ENCODE measurements around the gene CDC42. TPM values are rescaled to one million over a fixed set of nuclear protein-coding genes. Genes with fewer than 3 reads are reported as not detected.
"Not testable (repeated sequence)": the region's sequence is repeated elsewhere in the genome, so short reads cannot be mapped to it uniquely, and the experiment has no call there.

Gene CDC42
- total RNA-seq (376 TPM), polyA plus RNA-seq (100 to 1,000 TPM; 290 to 513 (median 434) TPM)

DNA sequence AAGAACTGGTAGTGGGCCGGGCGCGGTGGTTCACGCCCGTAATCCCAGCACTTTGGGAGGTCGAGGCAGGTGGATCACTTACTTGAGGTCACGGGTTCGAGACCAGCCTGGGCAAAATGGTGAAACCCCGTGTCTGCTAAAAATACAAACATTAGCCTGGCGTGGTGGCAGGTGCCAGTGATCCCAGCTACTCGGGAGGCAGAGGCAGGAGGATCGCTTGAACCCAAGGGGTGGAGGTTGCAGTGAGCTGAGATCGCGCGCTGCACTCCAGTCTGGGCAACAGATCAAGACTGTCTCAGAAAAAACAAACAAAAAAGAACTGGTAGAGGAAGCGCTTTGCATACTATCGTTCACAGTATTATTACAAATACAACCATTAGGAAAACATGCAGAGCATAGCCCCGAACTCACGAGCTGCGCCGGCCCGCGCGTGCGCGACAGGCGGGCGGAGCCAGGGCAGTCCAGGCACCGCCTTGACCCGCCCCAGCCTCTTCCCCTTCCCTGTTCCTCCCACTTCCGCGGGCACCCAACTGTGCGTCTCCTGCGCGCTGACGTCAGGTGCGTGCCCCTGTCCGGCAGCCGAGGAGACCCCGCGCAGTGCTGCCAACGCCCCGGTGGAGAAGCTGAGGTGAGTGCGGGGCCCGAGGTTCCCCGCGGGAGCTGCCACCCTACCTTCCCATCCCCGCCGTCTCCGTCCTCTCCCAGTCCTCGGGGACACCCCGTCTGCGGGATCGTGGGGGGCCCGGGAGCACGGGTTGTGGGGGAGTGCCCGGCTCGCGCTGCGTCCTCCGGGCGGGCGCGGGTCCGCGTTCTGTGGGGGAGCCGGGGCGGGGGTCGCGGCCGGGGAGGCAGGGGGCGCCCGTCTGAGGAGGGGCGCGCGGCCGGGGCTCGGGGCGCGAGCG lies at the start of gene CDC42:
Gene CDC42, plus strand, starts transcription at position 595 of the 902 bp plus-strand sequence. CDS start 25,770 bp downstream, outside the sequence.
- Mint-ChIP-seq H3K4me1 (peaks cover 33 to 77% (median 53%) of the 10 kb centered on the region in 4 donors), H3K9me3 (peaks cover 0 to 4% (median 1%) of the 10 kb centered on the region in 7 donors), H3K27ac (peak within 1 kb of the TSS; percentile 94 to 99 (median 98)), H3K36me3 (peaks cover 17% of the 10 kb centered on the region), H3K27me3 (peaks cover 4% of the 10 kb centered on the region), H3K4me3 (peak within 1 kb of the TSS; percentile 98 to 100 (median 99))
- Histone ChIP-seq H3K9me3 (ENCODE audit: control insufficient read depth in 2 of 2, low read length in 2 of 2) (no peaks in the 10 kb centered on the region), H3K27me3 (ENCODE audit: control insufficient read depth, insufficient read depth, low read length) (no peaks in the 10 kb centered on the region), H3K36me3 (ENCODE audit: control insufficient read depth, insufficient read depth, low read length) (peaks cover 13% of the 10 kb centered on the region), H3K4me3 (ENCODE audit: low read depth, low read length) (peak within 1 kb of the TSS; percentile 99), H3K27ac (ENCODE audit: insufficient read depth, low read length, poor library complexity, severe bottlenecking) (peak within 1 kb of the TSS; percentile 97), H3K4me1 (ENCODE audit: control insufficient read depth, insufficient read depth, low read length, poor library complexity, severe bottlenecking) (peaks cover 35% of the 10 kb centered on the region)
- ATAC-seq (ENCODE audit: low read depth in 2 of 2) (peak; percentile 96 to 98), DNase-seq (peak; percentile 95 to 98 (median 97))

DNA sequence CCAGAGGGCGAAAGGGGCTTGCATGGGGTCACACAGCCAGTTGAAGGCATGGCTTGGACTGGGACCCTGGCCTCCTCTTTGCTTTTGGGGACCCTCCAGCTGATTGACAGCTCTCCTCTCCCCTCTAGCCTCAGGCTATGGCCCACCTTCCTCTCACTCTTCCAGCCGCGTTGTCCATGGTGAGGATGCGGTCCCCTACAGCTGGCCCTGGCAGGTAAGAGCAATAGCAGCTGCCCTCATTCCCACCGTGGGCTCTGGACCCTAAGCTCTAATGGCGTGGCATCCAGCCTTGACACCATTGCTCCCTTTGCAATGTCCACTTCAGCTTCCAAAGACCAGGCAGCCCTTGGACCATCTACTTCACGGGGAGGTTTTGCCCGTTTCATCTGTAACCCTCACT lies 49.6 kb upstream of the CDC42 start:
- not testable (repeated sequence) for H3K36me3 Mint-ChIP-seq; H3K27ac Mint-ChIP-seq; H3K36me3 ChIP-seq (ENCODE audit: control insufficient read depth, insufficient read depth, low read length); ATAC-seq (ENCODE audit: low read depth in 2 of 2); H3K9me3 Mint-ChIP-seq; H3K4me1 Mint-ChIP-seq; H3K4me3 Mint-ChIP-seq; H3K4me1 ChIP-seq (ENCODE audit: control insufficient read depth, insufficient read depth, low read length, poor library complexity, severe bottlenecking); H3K27ac ChIP-seq (ENCODE audit: insufficient read depth, low read length, poor library complexity, severe bottlenecking); DNase-seq; H3K27me3 Mint-ChIP-seq; H3K27me3 ChIP-seq (ENCODE audit: control insufficient read depth, insufficient read depth, low read length); H3K4me3 ChIP-seq (ENCODE audit: low read depth, low read length); H3K9me3 ChIP-seq (ENCODE audit: control insufficient read depth in 2 of 2, low read length in 2 of 2)

DNA sequence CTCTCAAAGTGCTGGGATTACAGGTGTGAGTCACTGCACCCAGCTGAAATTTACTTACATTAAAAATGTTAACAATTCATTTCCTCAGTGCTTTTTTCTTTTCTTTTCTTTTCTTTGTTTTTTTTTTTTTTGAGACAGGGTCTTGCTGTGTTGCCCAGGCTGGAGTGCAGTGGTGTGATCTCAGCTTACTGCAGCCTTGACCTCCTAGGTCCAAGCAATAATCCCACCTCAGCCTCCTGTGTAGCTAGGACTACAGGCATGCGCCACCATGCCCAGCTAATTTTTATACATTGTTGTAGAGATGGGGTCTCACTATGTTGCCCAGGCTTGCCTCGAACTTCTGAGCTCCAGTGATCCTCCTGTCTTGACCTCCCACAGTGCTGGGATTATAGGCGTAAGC lies 48.5 kb upstream of the CDC42 start:
- H3K36me3 ChIP-seq (ENCODE audit: control insufficient read depth, insufficient read depth, low read length); H3K9me3 ChIP-seq (ENCODE audit: control insufficient read depth in 2 of 2, low read length in 2 of 2); ATAC-seq (ENCODE audit: low read depth in 2 of 2); H3K27me3 Mint-ChIP-seq; H3K9me3 Mint-ChIP-seq; H3K4me3 ChIP-seq (ENCODE audit: low read depth, low read length); H3K4me3 Mint-ChIP-seq; H3K4me1 Mint-ChIP-seq; DNase-seq; H3K4me1 ChIP-seq (ENCODE audit: control insufficient read depth, insufficient read depth, low read length, poor library complexity, severe bottlenecking); H3K36me3 Mint-ChIP-seq; H3K27ac ChIP-seq (ENCODE audit: insufficient read depth, low read length, poor library complexity, severe bottlenecking); H3K27ac Mint-ChIP-seq; H3K27me3 ChIP-seq (ENCODE audit: control insufficient read depth, insufficient read depth, low read length): not testable (repeated sequence)

DNA sequence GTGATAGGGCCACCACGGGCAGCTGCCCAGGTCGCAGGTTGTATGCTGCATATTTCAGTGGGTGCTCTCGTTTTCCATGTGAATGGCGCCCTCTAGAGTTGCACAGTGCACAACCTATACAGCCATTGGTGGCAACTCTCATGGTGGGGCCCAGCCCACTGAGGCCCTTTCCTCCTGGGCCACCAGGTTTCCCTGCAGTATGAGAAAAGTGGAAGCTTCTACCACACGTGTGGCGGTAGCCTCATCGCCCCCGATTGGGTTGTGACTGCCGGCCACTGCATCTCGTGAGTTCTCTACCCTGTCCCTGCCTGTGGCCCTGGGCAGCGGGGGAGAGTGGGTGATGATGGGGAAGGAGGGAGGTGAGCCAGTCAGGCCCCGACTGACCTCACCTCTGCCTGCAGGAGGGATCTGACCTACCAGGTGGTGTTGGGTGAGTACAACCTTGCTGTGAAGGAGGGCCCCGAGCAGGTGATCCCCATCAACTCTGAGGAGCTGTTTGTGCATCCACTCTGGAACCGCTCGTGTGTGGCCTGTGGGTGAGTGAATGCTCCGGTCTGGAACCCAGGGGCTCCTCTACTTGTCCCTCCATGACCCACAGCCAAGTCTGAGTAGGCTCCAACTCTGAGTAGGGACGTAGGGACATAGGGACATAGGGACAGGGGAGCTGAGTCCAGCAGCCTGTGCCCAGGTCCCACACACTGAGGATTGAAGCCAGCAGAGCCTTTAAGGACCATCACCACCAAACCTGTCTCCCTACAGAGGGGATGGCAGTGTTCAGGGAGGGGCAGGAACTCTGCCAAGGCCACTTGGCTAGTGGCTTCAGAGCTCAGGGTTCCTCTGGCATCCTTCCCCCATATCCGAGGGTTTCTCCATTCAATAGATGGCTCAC lies 47.0 kb upstream of the CDC42 start:
- not testable (repeated sequence) for H3K9me3 Mint-ChIP-seq; H3K36me3 ChIP-seq (ENCODE audit: control insufficient read depth, insufficient read depth, low read length); H3K4me3 Mint-ChIP-seq; H3K27me3 Mint-ChIP-seq; H3K9me3 ChIP-seq (ENCODE audit: control insufficient read depth in 2 of 2, low read length in 2 of 2); H3K27ac ChIP-seq (ENCODE audit: insufficient read depth, low read length, poor library complexity, severe bottlenecking); H3K4me1 Mint-ChIP-seq; H3K36me3 Mint-ChIP-seq; H3K27ac Mint-ChIP-seq; H3K4me1 ChIP-seq (ENCODE audit: control insufficient read depth, insufficient read depth, low read length, poor library complexity, severe bottlenecking); H3K4me3 ChIP-seq (ENCODE audit: low read depth, low read length); H3K27me3 ChIP-seq (ENCODE audit: control insufficient read depth, insufficient read depth, low read length)
- DNase-seq, result peak in 1 of 3 donors; percentile 55
- ATAC-seq (ENCODE audit: low read depth in 2 of 2), result peak in 1 of 2 donors; percentile 28

DNA sequence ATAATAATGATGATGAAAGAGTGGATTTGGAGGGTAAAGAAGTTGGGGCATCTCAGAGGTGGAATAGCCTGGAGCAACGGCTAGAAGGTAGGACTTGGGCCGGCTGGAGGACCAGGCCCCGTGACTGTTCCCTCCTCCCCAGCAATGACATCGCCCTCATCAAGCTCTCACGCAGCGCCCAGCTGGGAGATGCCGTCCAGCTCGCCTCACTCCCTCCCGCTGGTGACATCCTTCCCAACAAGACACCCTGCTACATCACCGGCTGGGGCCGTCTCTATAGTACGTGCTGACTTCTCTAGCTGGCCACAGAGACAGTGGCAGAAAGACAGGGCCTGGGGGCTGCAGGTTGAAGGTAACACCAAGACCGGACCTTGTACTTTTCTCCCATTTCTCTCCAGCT lies 45.8 kb upstream of the CDC42 start:
- not testable (repeated sequence) for H3K27ac ChIP-seq (ENCODE audit: insufficient read depth, low read length, poor library complexity, severe bottlenecking); H3K4me3 ChIP-seq (ENCODE audit: low read depth, low read length); H3K27me3 Mint-ChIP-seq; H3K36me3 Mint-ChIP-seq; H3K4me1 ChIP-seq (ENCODE audit: control insufficient read depth, insufficient read depth, low read length, poor library complexity, severe bottlenecking); H3K9me3 ChIP-seq (ENCODE audit: control insufficient read depth in 2 of 2, low read length in 2 of 2); H3K4me3 Mint-ChIP-seq; DNase-seq; H3K36me3 ChIP-seq (ENCODE audit: control insufficient read depth, insufficient read depth, low read length); H3K4me1 Mint-ChIP-seq; H3K27ac Mint-ChIP-seq; H3K9me3 Mint-ChIP-seq; H3K27me3 ChIP-seq (ENCODE audit: control insufficient read depth, insufficient read depth, low read length); ATAC-seq (ENCODE audit: low read depth in 2 of 2)

DNA sequence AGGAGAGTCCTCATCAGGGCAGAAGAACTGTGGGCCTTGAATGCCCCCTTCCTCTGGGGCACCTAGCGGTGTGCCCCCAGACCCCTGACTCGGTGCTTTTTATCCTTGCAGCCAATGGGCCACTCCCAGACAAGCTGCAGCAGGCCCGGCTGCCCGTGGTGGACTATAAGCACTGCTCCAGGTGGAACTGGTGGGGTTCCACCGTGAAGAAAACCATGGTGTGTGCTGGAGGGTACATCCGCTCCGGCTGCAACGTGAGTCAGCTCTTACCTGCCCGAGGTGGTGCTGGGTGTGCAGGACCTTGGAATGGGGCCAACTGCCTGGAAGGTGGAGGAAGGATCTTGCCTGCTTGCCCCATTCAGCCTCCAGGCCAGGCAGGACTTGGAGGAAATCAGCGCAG lies 45.2 kb upstream of the CDC42 start:
- DNase-seq; H3K27me3 Mint-ChIP-seq; H3K4me3 Mint-ChIP-seq; H3K9me3 Mint-ChIP-seq; H3K27ac ChIP-seq (ENCODE audit: insufficient read depth, low read length, poor library complexity, severe bottlenecking); H3K27ac Mint-ChIP-seq; H3K4me1 ChIP-seq (ENCODE audit: control insufficient read depth, insufficient read depth, low read length, poor library complexity, severe bottlenecking); H3K27me3 ChIP-seq (ENCODE audit: control insufficient read depth, insufficient read depth, low read length); H3K36me3 ChIP-seq (ENCODE audit: control insufficient read depth, insufficient read depth, low read length); H3K9me3 ChIP-seq (ENCODE audit: control insufficient read depth in 2 of 2, low read length in 2 of 2); H3K36me3 Mint-ChIP-seq; H3K4me3 ChIP-seq (ENCODE audit: low read depth, low read length); H3K4me1 Mint-ChIP-seq; ATAC-seq (ENCODE audit: low read depth in 2 of 2): not testable (repeated sequence)

DNA sequence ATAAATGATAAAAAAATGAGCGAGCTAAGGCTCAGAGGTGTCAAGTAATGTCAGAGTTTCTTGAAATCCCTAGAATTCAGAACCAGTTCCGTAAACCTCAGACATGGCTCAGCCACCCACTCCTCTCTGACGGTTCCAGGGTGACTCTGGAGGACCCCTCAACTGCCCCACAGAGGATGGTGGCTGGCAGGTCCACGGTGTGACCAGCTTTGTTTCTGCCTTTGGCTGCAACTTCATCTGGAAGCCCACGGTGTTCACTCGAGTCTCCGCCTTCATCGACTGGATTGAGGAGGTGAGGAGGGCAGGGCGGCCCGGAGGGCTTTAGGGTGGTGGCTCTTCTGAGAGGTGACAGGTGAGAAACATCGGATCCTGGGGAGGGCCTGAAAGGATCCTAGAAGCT lies 42.9 kb upstream of the CDC42 start:
- H3K27me3 Mint-ChIP-seq; DNase-seq; H3K4me1 ChIP-seq (ENCODE audit: control insufficient read depth, insufficient read depth, low read length, poor library complexity, severe bottlenecking); H3K36me3 ChIP-seq (ENCODE audit: control insufficient read depth, insufficient read depth, low read length); H3K9me3 Mint-ChIP-seq; H3K4me3 ChIP-seq (ENCODE audit: low read depth, low read length); H3K4me1 Mint-ChIP-seq; H3K9me3 ChIP-seq (ENCODE audit: control insufficient read depth in 2 of 2, low read length in 2 of 2); H3K4me3 Mint-ChIP-seq; ATAC-seq (ENCODE audit: low read depth in 2 of 2); H3K27ac ChIP-seq (ENCODE audit: insufficient read depth, low read length, poor library complexity, severe bottlenecking); H3K27me3 ChIP-seq (ENCODE audit: control insufficient read depth, insufficient read depth, low read length); H3K36me3 Mint-ChIP-seq; H3K27ac Mint-ChIP-seq: not testable (repeated sequence)

Data from CD4-positive, CD25-positive, alpha-beta regulatory T cell (primary cell).